K562 (cell line): ENCODE measurements around the gene HSPA6. TPM values are rescaled to one million over a fixed set of nuclear protein-coding genes. Genes with fewer than 3 reads are reported as not detected.

Source experiments
- SMAD2 ChIP-seq: fragments of 150-350 bp; IDR thresholded peaks from 2 replicates; pipeline ENCODE4 v1.6.1; 2014; ENCODE audit warnings: low read depth, mild to moderate bottlenecking, low read length
- polyA plus RNA-seq, 8 experiments: library from polyadenylated mRNA; depleted of rRNA in 4 of 8; stranded (reverse) in 5 of 8; unstranded in 3 of 8; fragments of >200 nt; fragmentation: Nextera tagmentation in 2 of 8; fragmentation: Illumina TruSeq in 1 of 8; extraction: Ambion mirVana in 2 of 8; extraction: Trizol in 1 of 8; gene quantifications; 2 replicates each; pipeline versions ENCODE4 v1.2.1 to v1.2.3, GENCODE V29; 2011 to 2014; ENCODE audit warnings: inconsistent platforms in 1 of 8, missing spikeins in 1 of 8
- total RNA-seq, 7 experiments: library from RNA; depleted of rRNA in 6 of 7; stranded (reverse); fragments of >200 nt in 6 of 7; fragmentation: Illumina TruSeq in 2 of 7; extraction: Trizol in 2 of 7; gene quantifications; 2 replicates each; pipeline versions ENCODE4 v1.2.1 to v1.2.3, GENCODE V29; 2011 to 2021; ENCODE audit warnings: low replicate concordance in 1 of 7
- TF ChIP-seq, protein P1 (sequence below): sonication (generic); formaldehyde crosslinking; IDR thresholded peaks from 2 replicates; pipeline ENCODE4 v1.8.1; 2023; ENCODE audit warnings: mild to moderate bottlenecking, missing genetic modification reagents
- TF ChIP-seq, protein P2 (sequence below), 2 experiments: fragments of 450-650 bp in 1 of 2; sonication (generic) in 1 of 2; formaldehyde crosslinking in 1 of 2; IDR thresholded peaks; 2 replicates each; pipeline versions ENCODE4 v1.7.1 to v1.9.0; 2016 to 2022; ENCODE audit warnings: inconsistent platforms in 1 of 2, mild to moderate bottlenecking in 1 of 2, missing genetic modification reagents in 1 of 2

HSPA6 gene
- total and polyA plus RNA-seq, 9 of the 15 experiments (the other 6 are each of a cell fraction or from before 2014, with no cell fraction given), result 0.15 to 10.0 (median 2.4) TPM

DNA sequence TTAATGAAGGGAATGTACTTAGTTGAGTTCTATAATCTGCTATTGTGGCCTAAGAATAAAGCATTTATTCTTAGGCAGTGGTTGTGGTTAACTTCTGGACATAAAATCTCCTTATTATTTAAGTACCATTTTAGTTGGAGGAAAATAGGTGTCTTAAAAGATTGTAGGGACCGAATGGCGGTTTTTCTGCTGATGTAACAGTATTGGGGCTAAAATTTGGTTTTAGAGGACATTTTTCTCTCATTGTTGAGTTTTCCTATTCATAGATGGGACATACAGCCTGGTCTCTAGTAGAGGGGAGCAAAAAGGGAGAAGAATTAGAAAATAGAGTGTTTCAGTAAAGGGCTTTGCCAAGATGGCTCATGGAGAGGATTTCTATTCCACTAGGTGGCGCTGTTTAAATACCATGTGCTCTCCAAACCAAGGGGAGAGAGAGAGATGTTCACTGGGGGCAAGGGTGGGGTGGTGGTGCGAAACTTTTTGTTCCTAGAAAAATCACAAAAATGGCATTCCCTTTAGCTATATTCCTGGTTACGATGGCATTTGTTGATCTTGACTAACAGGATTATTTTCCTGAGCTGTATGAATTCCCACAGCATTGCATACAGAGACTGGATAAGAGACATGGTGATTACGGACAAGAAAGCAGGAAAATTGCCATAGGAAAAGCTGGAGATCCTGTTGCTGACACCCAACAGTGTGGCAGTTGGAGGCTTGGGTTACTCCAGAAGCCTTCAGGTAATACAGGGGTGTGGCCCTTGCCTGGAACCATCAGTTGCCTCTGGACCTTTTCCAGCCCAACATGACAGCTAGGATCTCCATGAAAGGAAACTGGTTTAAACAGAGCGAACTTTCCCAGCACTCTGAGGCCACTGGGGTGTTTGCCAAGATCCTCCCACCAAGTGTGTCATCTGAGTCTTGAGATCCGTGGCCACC lies 37.3 kb upstream of the HSPA6 start (continued):
- TF ChIP-seq, protein P1, sequence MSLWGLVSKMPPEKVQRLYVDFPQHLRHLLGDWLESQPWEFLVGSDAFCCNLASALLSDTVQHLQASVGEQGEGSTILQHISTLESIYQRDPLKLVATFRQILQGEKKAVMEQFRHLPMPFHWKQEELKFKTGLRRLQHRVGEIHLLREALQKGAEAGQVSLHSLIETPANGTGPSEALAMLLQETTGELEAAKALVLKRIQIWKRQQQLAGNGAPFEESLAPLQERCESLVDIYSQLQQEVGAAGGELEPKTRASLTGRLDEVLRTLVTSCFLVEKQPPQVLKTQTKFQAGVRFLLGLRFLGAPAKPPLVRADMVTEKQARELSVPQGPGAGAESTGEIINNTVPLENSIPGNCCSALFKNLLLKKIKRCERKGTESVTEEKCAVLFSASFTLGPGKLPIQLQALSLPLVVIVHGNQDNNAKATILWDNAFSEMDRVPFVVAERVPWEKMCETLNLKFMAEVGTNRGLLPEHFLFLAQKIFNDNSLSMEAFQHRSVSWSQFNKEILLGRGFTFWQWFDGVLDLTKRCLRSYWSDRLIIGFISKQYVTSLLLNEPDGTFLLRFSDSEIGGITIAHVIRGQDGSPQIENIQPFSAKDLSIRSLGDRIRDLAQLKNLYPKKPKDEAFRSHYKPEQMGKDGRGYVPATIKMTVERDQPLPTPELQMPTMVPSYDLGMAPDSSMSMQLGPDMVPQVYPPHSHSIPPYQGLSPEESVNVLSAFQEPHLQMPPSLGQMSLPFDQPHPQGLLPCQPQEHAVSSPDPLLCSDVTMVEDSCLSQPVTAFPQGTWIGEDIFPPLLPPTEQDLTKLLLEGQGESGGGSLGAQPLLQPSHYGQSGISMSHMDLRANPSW (CRISPR knock-in tag), result peak; percentile 19; the same call in 1 of the 2 replicates
- no peak for TF ChIP-seq SMAD2
- TF ChIP-seq, protein P2, sequence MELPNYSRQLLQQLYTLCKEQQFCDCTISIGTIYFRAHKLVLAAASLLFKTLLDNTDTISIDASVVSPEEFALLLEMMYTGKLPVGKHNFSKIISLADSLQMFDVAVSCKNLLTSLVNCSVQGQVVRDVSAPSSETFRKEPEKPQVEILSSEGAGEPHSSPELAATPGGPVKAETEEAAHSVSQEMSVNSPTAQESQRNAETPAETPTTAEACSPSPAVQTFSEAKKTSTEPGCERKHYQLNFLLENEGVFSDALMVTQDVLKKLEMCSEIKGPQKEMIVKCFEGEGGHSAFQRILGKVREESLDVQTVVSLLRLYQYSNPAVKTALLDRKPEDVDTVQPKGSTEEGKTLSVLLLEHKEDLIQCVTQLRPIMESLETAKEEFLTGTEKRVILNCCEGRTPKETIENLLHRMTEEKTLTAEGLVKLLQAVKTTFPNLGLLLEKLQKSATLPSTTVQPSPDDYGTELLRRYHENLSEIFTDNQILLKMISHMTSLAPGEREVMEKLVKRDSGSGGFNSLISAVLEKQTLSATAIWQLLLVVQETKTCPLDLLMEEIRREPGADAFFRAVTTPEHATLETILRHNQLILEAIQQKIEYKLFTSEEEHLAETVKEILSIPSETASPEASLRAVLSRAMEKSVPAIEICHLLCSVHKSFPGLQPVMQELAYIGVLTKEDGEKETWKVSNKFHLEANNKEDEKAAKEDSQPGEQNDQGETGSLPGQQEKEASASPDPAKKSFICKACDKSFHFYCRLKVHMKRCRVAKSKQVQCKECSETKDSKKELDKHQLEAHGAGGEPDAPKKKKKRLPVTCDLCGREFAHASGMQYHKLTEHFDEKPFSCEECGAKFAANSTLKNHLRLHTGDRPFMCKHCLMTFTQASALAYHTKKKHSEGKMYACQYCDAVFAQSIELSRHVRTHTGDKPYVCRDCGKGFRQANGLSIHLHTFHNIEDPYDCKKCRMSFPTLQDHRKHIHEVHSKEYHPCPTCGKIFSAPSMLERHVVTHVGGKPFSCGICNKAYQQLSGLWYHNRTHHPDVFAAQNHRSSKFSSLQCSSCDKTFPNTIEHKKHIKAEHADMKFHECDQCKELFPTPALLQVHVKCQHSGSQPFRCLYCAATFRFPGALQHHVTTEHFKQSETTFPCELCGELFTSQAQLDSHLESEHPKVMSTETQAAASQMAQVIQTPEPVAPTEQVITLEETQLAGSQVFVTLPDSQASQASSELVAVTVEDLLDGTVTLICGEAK (IDR thresholded peaks at IDR 0.05), result peak; percentile 34; the same call in 1 of the 2 replicates
- TF ChIP-seq, protein P2 (CRISPR knock-in tag; IDR thresholded peaks at IDR 0.05), result no peak
